Measurements from ENCODE around the gene NGRN. TPM values are rescaled to one million over a fixed set of nuclear protein-coding genes. Genes with fewer than 3 reads are reported as not detected.
"Not testable (repeated sequence)": the region's sequence is repeated elsewhere in the genome, so short reads cannot be mapped to it uniquely, and the experiment has no call there.

The NGRN gene
- total RNA-seq, 2 experiments from 2014 or later, result 40.0 to 65.0 TPM

- no peaks in the 10 kb centered on the region for H3K36me3 ChIP-seq (ENCODE audit: insufficient read depth, low read length)
- no peaks in the 10 kb centered on the region for H4K20me1 ChIP-seq (ENCODE audit: insufficient read depth, low read length)
- POLR2A ChIA-PET, result interaction anchor here (0.7 kb wide), 3 partner anchors 13 to 675 kb away, joined by 3 to 9 read pairs (median 4); no protein-coding TSS in a partner anchor
- peak within 1 kb of the TSS; percentile 28; the same call in 1 of the 2 replicates for H2AFZ ChIP-seq (ENCODE audit: low read length)
- peak within 1 kb of the TSS; percentile 57 for H3K4me2 ChIP-seq (ENCODE audit: low read length)
- H3K79me2 ChIP-seq (ENCODE audit: insufficient read depth, low read depth, low read length), result no peaks in the 10 kb centered on the region
- H3K9me2 ChIP-seq (ENCODE audit: insufficient read depth, low read length), result no peaks in the 10 kb centered on the region
- peak within 1 kb of the TSS; percentile 54 for H3K4me3 ChIP-seq (ENCODE audit: low read depth, low read length, poor library complexity, severe bottlenecking)
- H3K27ac ChIP-seq (ENCODE audit: low read depth, low read length, poor library complexity, severe bottlenecking), result no peak within 1 kb of the TSS
- peak; percentile 65 for DNase-seq (ENCODE audit: low spot score)
- H3K4me1 ChIP-seq (ENCODE audit: insufficient read depth, low read length, poor library complexity, severe bottlenecking), result peaks cover 6% of the 10 kb centered on the region
- intact Hi-C loops (cut with micrococcal nuclease; ENCODE audit: unreplicated experiment), result no loop called here
- BruUV-seq (replicated peaks), result no TSS peak
- no peak for TF ChIP-seq EZH2phosphoT487 (IDR thresholded peaks at IDR 0.05; ENCODE audit: borderline replicate concordance, low read depth, low read length)
- TF ChIP-seq CTCF (conservative IDR thresholded peaks at IDR 0.05; ENCODE audit: low read length), result no peak
- CTCF ChIA-PET (ENCODE audit: unreplicated experiment), result interaction anchor here (0.6 to 1.0 kb wide), 2 partner anchors 13 to 130 kb away, joined by 3 read pairs; no protein-coding TSS in a partner anchor
- H3K9me3 ChIP-seq (ENCODE audit: low read length), result no peaks in the 10 kb centered on the region
These were observed 16.1 kb upstream of the NGRN start, which contains the start of gene TTLL13 for GRCh38 chr15:90249203-90249863. Gene TTLL13, plus strand, starts transcription at chr15:90249556. Its CDS starts 1,075 bp downstream, at chr15:90250631.

- Histone ChIP-seq H3K9me3 (ENCODE audit: low read length) (no peaks in the 10 kb centered on the region), H3K4me2 (ENCODE audit: low read length) (no peak overlapping the region), H3K9me2 (ENCODE audit: insufficient read depth, low read length) (no peaks in the 10 kb centered on the region), H3K4me3 (ENCODE audit: low read depth, low read length, poor library complexity, severe bottlenecking) (no peak overlapping the region), H3K79me2 (ENCODE audit: insufficient read depth, low read depth, low read length) (no peaks in the 10 kb centered on the region), H3K27ac (ENCODE audit: low read depth, low read length, poor library complexity, severe bottlenecking) (no peak overlapping the region), H2AFZ (ENCODE audit: low read length) (no peak overlapping the region), H4K20me1 (ENCODE audit: insufficient read depth, low read length) (no peaks in the 10 kb centered on the region), H3K36me3 (ENCODE audit: insufficient read depth, low read length) (no peaks in the 10 kb centered on the region), H3K4me1 (ENCODE audit: insufficient read depth, low read length, poor library complexity, severe bottlenecking) (no peaks in the 10 kb centered on the region)
- ChIA-PET CTCF (ENCODE audit: unreplicated experiment) (no interaction called here), POLR2A (interaction anchor here (0.9 kb wide), 1 partner anchor 24 kb away, joined by 4 read pairs; the partner anchor contains the start of genes CIB1 and GDPGP1)
- no TSS peak for BruUV-seq (replicated peaks)
- TF ChIP-seq CTCF (conservative IDR thresholded peaks at IDR 0.05; ENCODE audit: low read length) (no peak), EZH2phosphoT487 (IDR thresholded peaks at IDR 0.05; ENCODE audit: borderline replicate concordance, low read depth, low read length) (no peak)
- intact Hi-C loops (cut with micrococcal nuclease; ENCODE audit: unreplicated experiment), result no loop called here
- DNase-seq (ENCODE audit: low spot score), result no peak
These were observed 7.7 kb upstream of the NGRN start for GRCh38 chr15:90257776-90258175.

GRCh38 chr15:90259524-90259923, 5.9 kb upstream of the NGRN start:
- no peak for DNase-seq (ENCODE audit: low spot score)
- H2AFZ ChIP-seq (ENCODE audit: low read length), result no peak overlapping the region
- H3K27ac ChIP-seq (ENCODE audit: low read depth, low read length, poor library complexity, severe bottlenecking), result no peak overlapping the region
- ChIA-PET POLR2A (no interaction called here), CTCF (ENCODE audit: unreplicated experiment) (no interaction called here)
- H3K9me3 ChIP-seq (ENCODE audit: low read length), result no peaks in the 10 kb centered on the region
- no peaks in the 10 kb centered on the region for H3K79me2 ChIP-seq (ENCODE audit: insufficient read depth, low read depth, low read length)
- H4K20me1 ChIP-seq (ENCODE audit: insufficient read depth, low read length), result no peaks in the 10 kb centered on the region
- no TSS peak for BruUV-seq (replicated peaks)
- intact Hi-C loops (cut with micrococcal nuclease; ENCODE audit: unreplicated experiment), result no loop called here
- no peaks in the 10 kb centered on the region for H3K36me3 ChIP-seq (ENCODE audit: insufficient read depth, low read length)
- no peaks in the 10 kb centered on the region for H3K9me2 ChIP-seq (ENCODE audit: insufficient read depth, low read length)
- H3K4me2 ChIP-seq (ENCODE audit: low read length), result no peak overlapping the region
- no peak overlapping the region for H3K4me3 ChIP-seq (ENCODE audit: low read depth, low read length, poor library complexity, severe bottlenecking)
- peaks cover 12% of the 10 kb centered on the region for H3K4me1 ChIP-seq (ENCODE audit: insufficient read depth, low read length, poor library complexity, severe bottlenecking)
- TF ChIP-seq CTCF (conservative IDR thresholded peaks at IDR 0.05; ENCODE audit: low read length) (no peak), EZH2phosphoT487 (IDR thresholded peaks at IDR 0.05; ENCODE audit: borderline replicate concordance, low read depth, low read length) (no peak)

GRCh38 chr15:90260731-90261130, 4.7 kb upstream of the NGRN start:
- intact Hi-C loops (cut with micrococcal nuclease; ENCODE audit: unreplicated experiment); H3K4me2 ChIP-seq (ENCODE audit: low read length): not testable (repeated sequence)

More at GRCh38 chr15:90260731-90261130, 4.7 kb upstream of the NGRN start:
- H2AFZ ChIP-seq (ENCODE audit: low read length); DNase-seq (ENCODE audit: low spot score); H3K9me3 ChIP-seq (ENCODE audit: low read length); H3K27ac ChIP-seq (ENCODE audit: low read depth, low read length, poor library complexity, severe bottlenecking); H4K20me1 ChIP-seq (ENCODE audit: insufficient read depth, low read length); CTCF ChIA-PET (ENCODE audit: unreplicated experiment); H3K79me2 ChIP-seq (ENCODE audit: insufficient read depth, low read depth, low read length); H3K4me3 ChIP-seq (ENCODE audit: low read depth, low read length, poor library complexity, severe bottlenecking); H3K36me3 ChIP-seq (ENCODE audit: insufficient read depth, low read length); BruUV-seq (replicated peaks); H3K9me2 ChIP-seq (ENCODE audit: insufficient read depth, low read length): not testable (repeated sequence)
- POLR2A ChIA-PET, result interaction anchor here (0.7 to 1.4 kb wide), 2 partner anchors 9 to 27 kb away, joined by 3 to 6 read pairs; partner anchors contain the start of genes CIB1 and GDPGP1
- peaks cover 16% of the 10 kb centered on the region for H3K4me1 ChIP-seq (ENCODE audit: insufficient read depth, low read length, poor library complexity, severe bottlenecking)

Measured in OCI-LY7 (cell line).